AG04449 (cell line): ENCODE measurements around the gene TTC4.

Experiments
- CTCF ChIA-PET: fragments of 350-600 bp; formaldehyde crosslinking; extraction: SDS; loops from one replicate; lab custom pipeline; 2021; ENCODE audit warnings: antibody characterized with exemption; lab: Yijun Ruan, JAX
- POLR2A ChIA-PET: fragments of 400-600, 350-600 bp; formaldehyde crosslinking; extraction: SDS; loops from one replicate; lab custom pipeline; 2020; ENCODE audit warnings: antibody characterized with exemption, inconsistent platforms; lab: Yijun Ruan, JAX
- DNase-seq: peaks from one replicate; pipeline ENCODE4 v3.0.0-alpha.2; 2010; ENCODE audit warnings: low read depth, low spot score
- H3K4me3 ChIP-seq: 2 replicates; pipeline ENCODE4 v1.5.1; 2011; ENCODE audit warnings: low read depth, mild to moderate bottlenecking, control low read depth, low read length
- CTCF ChIP-seq: IDR thresholded peaks from one replicate; pipeline ENCODE4 v1.5.1; 2011; ENCODE audit warnings: mild to moderate bottlenecking, moderate library complexity, low read length, control low read depth, inconsistent platforms; ENCODE audit not compliant: insufficient read depth; ENCODE audit errors: missing control alignments

The TTC4 gene

DNA sequence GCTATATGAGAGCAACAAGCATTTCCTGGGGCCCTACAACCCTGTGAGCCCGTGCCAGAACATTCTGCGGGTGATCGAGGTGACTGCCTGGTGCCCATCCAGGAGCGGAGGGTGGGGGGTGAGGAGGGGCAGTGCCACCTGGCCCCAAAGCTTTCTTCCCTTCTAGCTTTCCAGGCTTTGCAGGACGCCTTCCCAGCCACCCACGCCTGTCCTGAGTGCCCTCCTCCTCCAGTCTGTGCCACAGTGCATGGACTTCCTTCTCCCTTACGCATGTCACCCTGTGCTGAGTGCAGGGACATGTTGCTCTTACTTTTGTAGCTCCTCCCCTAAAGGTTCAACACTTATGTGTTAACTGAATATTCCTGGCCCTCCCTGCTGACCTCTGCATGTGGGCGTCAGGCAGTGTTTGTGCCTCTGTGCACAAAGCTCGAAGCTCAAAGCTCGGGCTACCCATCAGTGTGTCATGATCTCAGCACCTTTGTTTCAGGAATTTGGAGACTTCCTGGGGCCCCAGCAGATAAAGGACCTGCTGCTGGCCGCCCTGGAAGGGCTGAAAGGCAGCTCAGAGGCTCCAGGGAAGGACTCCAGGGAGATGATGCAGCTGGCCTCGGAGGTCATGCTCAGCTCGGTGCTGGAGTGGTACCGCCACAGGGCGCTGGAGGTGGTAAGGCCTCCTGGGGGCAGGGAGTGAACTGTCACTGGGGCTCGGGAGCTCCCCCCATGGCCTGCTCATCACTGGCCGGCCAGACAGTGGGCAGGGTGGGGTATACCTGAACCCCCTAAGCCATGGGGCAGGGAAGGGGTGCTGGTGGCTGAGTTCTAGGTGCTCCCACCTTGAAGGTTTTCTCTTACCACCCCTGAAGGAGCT, 36.7 kb upstream of the TTC4 start:
- ChIA-PET POLR2A (no interaction called here), CTCF (interaction anchor here (1.2 to 1.5 kb wide), 4 partner anchors 8 to 343 kb away, joined by 3 read pairs; no protein-coding TSS in a partner anchor)
- no peak for DNase-seq
- no peak overlapping the region for H3K4me3 ChIP-seq
- TF ChIP-seq CTCF: no peak

DNA sequence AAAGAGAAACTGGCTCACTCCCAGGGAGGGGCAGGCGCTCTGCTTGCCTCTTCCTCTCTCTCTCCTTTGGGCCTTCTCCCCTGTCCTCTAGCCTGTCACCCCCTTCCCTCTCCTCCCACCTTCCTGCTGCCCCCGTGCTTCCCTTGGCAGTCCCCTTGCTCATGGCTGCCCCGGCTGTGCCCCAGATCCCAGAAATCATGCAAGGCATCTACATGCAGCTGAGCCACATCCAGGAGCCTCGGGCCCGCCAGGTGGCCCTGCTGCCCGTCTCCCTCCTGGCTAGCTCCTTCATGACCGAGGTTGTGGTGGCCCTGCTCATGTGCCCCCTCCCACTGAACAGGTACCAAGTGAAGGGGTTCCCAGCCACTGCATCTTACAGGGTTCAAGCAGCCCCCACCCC, 36.0 kb upstream of the TTC4 start:
- no peak for TF ChIP-seq CTCF
- POLR2A ChIA-PET: no interaction called here
- DNase-seq: no peak
- H3K4me3 ChIP-seq: no peak overlapping the region
- CTCF ChIA-PET: interaction anchor here (1.2 to 1.5 kb wide), 3 partner anchors 9 to 113 kb away, joined by 3 read pairs; no protein-coding TSS in a partner anchor

DNA sequence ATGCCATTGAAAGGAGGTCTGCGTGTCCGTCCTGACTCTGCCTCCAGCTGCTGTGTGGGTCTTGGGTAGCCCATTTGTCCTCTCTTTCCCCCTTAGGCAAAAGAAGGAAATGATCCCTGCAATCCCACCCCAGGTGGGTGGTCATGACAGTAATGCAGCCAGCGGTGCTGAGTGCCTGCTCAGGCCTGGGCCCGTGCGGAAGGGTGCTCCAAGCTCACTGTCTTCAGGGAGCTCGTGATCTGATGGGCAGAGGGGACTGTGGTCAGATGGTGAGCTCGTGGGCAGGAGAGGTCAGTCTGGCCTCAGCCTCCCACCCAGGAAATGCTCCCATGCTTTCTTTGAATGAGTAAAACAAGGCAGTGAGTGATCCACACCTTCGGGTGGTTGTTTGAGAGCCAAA, 35.3 kb upstream of the TTC4 start:
- no peak for DNase-seq
- ChIA-PET CTCF (interaction anchor here (1.0 to 1.8 kb wide), 4 partner anchors 9 to 112 kb away, joined by 3 to 9 read pairs (median 3); no protein-coding TSS in a partner anchor), POLR2A (no interaction called here)
- no peak overlapping the region for H3K4me3 ChIP-seq
- no peak for TF ChIP-seq CTCF

GRCh38 chr1:54681358-54681757, 34.3 kb upstream of the TTC4 start:
- TF ChIP-seq CTCF: no peak
- no peak overlapping the region for H3K4me3 ChIP-seq
- CTCF ChIA-PET: interaction anchor here (1.0 to 1.8 kb wide), 2 partner anchors 9 to 10 kb away, joined by 3 to 9 read pairs; no protein-coding TSS in a partner anchor
- POLR2A ChIA-PET: no interaction called here
- no peak for DNase-seq

- no peak overlapping the region for H3K4me3 ChIP-seq
- CTCF ChIA-PET: no interaction called here
- TF ChIP-seq CTCF: no peak
- DNase-seq: no peak
- POLR2A ChIA-PET: no interaction called here
Observed at GRCh38 chr1:54683453-54683852, 32.2 kb upstream of the TTC4 start.

DNA sequence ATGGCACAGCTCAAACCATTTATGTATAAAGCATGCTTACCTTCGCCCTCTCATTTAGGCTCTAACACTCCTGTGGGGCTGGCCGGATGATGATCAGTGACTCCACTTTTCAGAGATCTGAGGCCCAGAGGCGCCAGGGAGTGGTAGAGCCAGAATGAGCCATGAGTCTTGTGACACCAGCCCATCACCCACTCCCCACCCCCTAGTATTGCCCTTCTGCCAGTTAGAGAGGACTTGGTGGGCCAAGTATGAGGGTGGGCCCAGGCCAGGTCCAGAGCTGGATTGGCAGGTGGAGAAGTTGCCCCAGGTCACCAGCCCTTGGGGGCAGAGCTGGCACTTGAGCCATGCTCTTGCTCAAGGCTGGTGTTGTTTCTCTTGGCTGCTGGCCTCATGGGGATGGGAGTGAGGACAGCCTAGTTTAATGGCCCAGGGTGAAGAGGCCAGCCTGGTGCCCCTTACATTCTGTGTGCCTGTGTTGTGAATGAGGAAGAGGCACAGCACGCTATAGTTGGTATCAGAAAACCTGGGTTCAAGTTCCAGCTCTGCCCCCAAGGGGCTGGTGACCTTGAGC, 30.2 kb upstream of the TTC4 start:
- TF ChIP-seq CTCF: no peak
- CTCF ChIA-PET: interaction anchor here (1.1 to 1.7 kb wide), 2 partner anchors 264 to 337 kb away, joined by 3 to 4 read pairs; no protein-coding TSS in a partner anchor
- POLR2A ChIA-PET: no interaction called here
- H3K4me3 ChIP-seq: no peak overlapping the region
- no peak for DNase-seq
